Heart left ventricle (tissue), 13 donors: ENCODE data around the gene EIF3I.

ENCODE experiments used
- POLR2A ChIP-seq, 2 donors: fragments of 450-650 bp; IDR thresholded peaks; one replicate each; pipeline ENCODE4 v1.6.1; 2017; ENCODE audit warnings: antibody characterized with exemption in 2 of 2, mild to moderate bottlenecking in 2 of 2, moderate library complexity in 2 of 2
- TF ChIP-seq, protein P1 (sequence below), 12 donors: fragments of 200-600 bp; sonication (generic) in 4 of 12; IDR thresholded peaks; one replicate each; pipeline versions ENCODE4 v1.5.0 to v1.8.0; 2018 to 2022; ENCODE audit warnings: antibody characterized with exemption in 12 of 12, mild to moderate bottlenecking in 5 of 12
- donor health status: ischemic (EF 13 %, LVEDD 7.1; RV severe dilation, severe dysfunction).
- donor health status: DM: no; HTN: yes; CAD: no.
- donor health status: DM: no; HTN: no; CAD: no.
- donor health status: ischemic (EF 25% LVEDD 6.9; RV normal size, moderate dysfunction).
- donor health status: ischemic (EF 25% LVEDD 5.7; RV mildly dilated, moderate dysfunction).
- donor health status: ischemic (EF 35%, LVEDD 5.7; RV mildly dilated, moderate dysfunction).
- donor health status: nonischemic (EF 11% LVEDD 7.7; RV severe dilation, severe dysfunction).
- donor health status: DM: yes; HTN: yes; CAD: no.
- donor health status: PGD.
- donor health status: ischemic (EF 29% LVEDD 5.4; RV normal size, mild dysfunction).
- donor health status: nonischemic (EF 23%, LVEDD 6.1; RV moderate dilation, normal function).

- TF ChIP-seq, protein P1, sequence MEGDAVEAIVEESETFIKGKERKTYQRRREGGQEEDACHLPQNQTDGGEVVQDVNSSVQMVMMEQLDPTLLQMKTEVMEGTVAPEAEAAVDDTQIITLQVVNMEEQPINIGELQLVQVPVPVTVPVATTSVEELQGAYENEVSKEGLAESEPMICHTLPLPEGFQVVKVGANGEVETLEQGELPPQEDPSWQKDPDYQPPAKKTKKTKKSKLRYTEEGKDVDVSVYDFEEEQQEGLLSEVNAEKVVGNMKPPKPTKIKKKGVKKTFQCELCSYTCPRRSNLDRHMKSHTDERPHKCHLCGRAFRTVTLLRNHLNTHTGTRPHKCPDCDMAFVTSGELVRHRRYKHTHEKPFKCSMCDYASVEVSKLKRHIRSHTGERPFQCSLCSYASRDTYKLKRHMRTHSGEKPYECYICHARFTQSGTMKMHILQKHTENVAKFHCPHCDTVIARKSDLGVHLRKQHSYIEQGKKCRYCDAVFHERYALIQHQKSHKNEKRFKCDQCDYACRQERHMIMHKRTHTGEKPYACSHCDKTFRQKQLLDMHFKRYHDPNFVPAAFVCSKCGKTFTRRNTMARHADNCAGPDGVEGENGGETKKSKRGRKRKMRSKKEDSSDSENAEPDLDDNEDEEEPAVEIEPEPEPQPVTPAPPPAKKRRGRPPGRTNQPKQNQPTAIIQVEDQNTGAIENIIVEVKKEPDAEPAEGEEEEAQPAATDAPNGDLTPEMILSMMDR (IDR thresholded peaks at IDR 0.05), result no peak
- TF ChIP-seq POLR2A (IDR thresholded peaks at IDR 0.05), result no peak
Observed at GRCh38 chr1:32182060-32182459, 40.1 kb upstream of the EIF3I start.
